ENCODE measurements around the gene EIF3CL.
A peak's percentile ranks its signal among the peaks of the same experiment; 100 is the strongest.
"Not testable (repeated sequence)": the region's sequence is repeated elsewhere in the genome, so short reads cannot be mapped to it uniquely, and the experiment has no call there.

Gene EIF3CL, protein sequence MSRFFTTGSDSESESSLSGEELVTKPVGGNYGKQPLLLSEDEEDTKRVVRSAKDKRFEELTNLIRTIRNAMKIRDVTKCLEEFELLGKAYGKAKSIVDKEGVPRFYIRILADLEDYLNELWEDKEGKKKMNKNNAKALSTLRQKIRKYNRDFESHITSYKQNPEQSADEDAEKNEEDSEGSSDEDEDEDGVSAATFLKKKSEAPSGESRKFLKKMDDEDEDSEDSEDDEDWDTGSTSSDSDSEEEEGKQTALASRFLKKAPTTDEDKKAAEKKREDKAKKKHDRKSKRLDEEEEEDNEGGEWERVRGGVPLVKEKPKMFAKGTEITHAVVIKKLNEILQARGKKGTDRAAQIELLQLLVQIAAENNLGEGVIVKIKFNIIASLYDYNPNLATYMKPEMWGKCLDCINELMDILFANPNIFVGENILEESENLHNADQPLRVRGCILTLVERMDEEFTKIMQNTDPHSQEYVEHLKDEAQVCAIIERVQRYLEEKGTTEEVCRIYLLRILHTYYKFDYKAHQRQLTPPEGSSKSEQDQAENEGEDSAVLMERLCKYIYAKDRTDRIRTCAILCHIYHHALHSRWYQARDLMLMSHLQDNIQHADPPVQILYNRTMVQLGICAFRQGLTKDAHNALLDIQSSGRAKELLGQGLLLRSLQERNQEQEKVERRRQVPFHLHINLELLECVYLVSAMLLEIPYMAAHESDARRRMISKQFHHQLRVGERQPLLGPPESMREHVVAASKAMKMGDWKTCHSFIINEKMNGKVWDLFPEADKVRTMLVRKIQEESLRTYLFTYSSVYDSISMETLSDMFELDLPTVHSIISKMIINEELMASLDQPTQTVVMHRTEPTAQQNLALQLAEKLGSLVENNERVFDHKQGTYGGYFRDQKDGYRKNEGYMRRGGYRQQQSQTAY

DNA sequence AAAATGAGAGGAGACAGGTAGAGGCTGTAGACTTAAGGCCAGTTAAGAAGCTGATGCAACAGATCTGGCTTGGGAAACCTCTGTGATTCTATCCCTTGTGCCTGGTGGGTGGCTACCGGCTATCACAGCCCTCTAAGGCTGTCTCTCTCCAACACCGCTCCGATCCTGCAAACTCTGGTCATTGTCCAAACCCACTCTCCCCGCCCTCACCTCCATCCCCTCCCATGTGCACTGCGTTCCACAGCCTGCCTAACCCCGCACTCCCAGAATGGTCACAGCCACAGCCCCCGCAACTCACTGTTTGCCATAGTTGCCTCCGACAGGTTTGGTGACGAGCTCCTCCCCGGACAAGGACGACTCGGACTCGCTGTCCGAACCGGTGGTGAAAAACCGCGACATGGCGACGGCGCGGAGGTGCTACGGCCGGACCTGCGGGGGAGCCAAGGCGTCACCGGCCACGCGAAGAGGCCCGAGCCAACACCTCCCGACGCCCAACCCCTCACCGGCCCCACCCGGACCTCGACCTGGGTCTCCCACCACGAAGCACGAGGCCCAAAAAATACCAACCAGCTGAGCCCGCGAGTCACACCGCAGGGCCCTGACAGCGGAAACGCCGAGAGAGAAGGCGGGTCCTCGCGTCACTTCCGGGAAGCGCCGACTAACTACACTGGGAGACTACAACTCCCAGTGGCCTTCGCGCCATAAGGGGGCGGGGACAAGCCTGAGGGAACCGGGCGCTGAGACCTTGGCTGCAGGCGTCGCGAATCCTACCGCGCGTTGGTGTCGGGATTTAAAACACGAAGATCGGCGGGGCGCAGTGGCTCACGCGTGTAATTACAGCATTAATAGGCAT, at the start of gene EIF3CL:
Gene EIF3CL, minus strand, starts transcription at position 622 of the 853 bp plus-strand sequence. Its CDS starts 223 bp downstream, at position 399.
- FAIRE-seq, result peak; percentile 63

DNA sequence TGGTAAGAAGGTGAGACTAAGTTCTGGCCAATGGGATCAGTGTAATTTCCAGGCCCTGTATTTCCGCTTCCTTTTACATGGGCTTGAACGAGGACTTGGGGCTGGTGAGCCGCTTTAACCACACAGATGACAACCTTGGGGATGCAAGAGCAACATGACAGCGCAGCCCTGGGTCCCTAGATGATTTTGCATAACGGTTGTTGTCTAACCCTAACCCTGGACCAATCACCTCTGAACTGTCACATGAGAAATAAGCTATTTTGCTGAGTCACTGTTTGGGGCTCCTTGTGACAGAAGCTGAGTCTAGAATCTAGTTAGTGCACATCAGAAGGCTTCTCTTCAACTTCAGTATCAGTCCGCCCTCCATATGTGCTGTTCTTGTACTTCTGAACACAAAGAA, 43.4 kb upstream of the EIF3CL start:
- not testable (repeated sequence) for FAIRE-seq

DNA sequence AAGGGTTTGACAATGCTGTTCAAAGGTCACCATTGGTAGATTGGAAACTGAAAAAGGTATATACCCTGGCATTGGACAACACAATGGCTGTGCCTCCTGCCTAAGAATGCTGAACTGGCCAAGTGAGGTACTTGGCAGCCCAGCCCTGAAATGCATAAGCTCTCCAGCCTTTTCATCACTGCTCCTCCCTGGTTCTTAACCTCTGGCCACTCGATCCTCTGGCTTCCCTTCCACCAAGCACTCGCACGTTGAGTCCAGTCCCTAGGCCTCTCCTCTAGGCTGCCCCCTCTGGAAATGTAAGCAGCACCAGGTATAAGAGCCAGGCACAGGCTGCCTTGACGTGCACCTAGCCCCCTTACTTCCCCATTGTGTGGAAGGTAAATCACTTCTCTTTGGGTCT, 42.7 kb upstream of the EIF3CL start:
- not testable (repeated sequence) for FAIRE-seq

DNA sequence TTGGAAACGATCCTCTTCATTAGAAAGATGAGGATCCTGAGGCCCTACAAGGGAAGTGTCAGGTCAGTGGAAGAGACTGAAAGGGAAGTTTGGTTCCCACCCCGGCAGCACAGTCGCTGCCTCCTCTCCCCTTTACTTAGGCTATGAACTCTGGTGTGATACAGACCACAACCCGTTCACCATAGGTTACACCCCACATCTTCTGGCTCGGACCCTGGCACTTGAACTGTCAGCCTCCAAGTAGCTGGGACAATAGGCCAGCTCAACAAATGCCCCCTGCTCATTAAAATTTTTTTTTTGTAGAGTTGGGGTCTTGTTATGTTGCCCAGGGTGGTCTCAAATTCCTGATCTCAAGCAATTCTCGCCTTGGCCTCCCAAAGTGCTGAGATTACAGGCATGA, 40.3 kb upstream of the EIF3CL start:
- FAIRE-seq, result not testable (repeated sequence)

DNA sequence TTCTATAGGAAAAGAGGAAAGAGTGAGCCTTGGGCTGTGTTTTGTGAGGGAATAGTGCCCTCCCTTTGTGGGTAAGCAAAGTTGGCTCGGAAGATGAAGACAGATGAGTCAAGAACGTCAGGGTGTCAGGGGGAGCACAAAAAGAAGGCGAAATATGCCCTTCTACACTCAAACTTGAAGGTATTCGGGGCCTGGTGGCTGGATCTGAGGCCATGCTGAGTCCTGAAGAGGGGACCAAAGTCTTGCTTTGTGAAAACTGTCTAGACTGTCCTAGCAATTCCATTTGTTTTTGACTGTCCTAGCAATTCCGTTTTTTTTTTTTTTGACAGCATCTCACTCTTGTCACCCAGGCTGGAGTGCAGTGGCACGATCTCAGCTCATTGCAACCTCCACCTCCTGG, 35.3 kb upstream of the EIF3CL start:
- FAIRE-seq, result not testable (repeated sequence)

DNA sequence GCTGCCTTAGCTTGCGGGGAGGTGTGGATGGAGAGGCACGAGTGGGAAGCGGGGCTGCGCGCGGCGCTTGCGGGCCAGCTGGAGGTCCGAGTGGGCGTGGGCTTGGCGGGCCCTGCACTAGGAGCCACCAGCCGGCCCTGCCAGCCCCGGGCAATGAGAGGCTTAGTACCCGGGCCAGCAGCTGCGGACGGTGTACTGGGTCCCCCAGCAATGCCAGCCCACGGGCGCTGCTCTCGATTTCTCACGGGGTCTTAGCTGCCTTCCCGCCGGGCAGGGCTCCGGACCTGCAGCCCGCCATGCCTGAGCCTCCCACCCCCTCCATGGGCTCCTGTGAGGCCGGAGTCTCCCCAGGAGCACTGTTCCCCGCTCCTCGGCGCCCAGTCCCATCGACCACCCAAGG, 31.7 kb upstream of the EIF3CL start:
- not testable (repeated sequence) for FAIRE-seq

DNA sequence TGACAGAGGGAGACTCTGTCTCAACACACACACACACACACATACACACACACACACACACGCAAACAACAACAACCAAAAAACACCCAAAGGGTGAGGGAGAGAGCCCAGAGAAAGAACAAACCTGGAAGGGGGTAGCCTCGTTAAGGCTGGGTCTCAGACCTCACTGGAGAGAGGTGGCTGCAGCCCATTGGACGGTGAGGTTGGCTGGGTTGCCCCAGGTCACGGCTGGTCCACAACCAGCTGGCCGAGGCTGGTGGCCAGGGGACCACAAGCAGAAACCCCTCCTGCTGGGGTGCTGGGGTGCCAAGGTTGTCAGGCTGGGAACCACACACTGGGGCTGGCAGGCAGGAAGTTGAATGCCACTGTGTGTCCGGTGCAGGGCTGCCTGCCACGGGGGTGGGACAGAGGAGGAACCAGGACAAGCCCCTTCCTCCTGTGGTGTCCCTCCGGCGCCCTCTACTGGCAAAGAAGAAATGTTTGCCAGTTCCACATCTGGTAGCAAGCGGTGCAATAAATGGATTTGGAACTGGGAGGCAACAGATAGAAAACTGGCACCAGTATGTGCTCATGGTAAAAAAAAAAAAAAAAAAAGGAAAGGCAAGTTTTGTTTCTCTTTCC, 22.5 kb upstream of the EIF3CL start:
- not testable (repeated sequence) for FAIRE-seq

DNA sequence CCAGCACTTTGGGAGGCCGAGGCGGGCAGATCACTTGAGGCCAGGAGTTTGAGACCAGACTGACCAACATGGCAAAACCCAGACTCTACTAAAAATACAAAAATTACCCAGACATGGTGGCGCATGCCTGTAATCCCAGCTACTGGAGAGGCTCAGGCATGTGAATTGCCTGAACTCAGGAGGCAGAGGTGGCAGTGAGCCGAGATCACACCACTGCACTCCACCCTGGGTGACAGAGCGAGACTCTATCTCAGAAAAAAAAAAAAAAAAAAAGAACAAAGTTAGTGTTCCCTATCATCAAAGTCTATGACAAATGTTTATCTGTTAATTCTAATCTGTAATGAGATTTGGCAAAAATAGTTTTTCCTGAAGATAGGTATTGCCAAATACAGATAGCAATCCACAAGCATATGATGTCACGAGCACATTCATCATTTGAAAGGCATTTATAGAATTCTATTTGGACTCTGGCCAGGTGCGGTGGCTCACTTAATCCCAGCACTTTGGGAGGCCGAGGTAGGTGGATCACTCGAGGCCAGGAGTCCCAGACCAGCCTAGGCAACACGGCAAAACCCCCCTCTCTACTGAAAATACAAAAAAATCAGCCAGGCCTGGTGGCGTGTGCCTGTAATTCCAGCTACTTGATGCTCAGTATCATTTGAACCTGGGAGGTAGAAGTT, 17.6 kb upstream of the EIF3CL start:
- FAIRE-seq, result not testable (repeated sequence)

DNA sequence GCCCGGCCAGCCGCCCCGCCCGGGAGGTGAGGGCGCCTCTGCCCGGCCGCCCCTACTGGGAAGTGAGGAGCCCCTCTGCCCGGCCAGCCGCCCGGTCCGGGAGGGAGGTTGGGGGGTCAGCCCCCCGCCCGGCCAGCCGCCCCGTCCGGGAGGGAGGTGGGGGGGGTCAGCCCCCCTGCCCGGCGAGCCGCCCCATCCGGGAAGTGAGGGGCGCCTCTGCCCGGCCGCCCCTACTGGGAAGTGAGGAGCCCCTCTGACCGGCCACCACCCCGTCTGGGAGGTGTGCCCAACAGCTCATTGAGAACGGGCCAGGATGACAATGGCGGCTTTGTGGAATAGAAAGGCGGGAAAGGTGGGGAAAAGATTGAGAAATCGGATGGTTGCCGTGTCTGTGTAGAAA, 13.4 kb upstream of the EIF3CL start:
- FAIRE-seq, result not testable (repeated sequence)

DNA sequence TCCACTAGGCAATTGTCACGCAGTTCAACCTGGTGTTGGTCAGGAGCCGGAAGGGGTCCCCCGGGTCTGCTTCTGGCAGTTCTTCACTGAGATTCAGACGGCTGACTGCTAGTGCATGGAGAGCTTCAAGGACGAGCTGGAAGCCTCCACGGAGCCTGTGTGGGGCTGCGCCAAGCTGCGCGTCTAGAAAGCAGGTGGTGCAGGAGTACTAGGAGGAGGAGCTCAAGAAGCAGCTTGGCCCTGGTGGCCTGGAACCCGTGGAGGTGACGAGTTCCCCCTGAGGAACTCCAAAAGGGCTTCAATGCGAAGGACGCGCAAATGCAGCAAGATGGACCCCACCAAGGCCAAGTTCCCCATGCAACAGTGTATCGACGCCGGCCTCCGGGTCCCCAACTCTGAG, 10.9 kb upstream of the EIF3CL start:
- FAIRE-seq, result not testable (repeated sequence)

DNA sequence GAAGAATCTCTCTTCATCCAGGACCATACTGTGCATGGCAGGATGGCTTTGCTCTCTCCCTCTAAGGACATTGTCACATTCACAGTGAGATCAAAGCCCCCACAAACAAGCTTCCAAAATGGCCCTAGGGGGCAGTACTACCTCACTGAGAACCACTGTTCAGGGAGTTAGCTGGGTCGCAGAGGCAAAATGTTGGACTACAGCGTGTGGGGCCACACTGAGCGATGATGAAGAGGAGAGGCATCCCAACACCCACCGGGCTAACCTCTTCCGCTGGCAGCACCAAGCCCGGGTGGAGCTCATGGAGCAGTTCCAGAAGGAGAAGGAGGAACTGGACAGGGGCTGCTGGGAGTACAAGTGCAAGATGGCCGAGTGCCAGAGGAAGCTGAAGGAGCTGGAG, 9.9 kb upstream of the EIF3CL start:
- FAIRE-seq, result not testable (repeated sequence)

DNA sequence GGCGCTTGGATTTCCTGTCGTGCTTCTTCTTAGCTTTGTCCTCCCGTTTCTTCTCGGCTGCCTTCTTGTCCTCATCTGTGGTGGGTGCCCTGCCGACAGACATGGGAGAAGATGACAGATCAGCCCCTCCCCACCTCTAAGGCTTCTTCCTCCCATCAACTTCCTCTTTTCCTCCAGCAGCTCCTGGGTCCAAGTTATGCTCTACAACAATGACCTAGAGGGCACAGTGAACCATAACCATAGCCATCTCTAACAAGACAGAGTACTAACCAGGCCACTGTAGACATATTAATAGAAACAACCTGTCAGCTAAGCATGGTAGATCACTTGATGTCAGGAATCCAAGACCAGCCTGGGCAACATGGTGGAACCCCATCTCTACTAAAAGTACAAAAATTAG, 11.6 kb downstream of the EIF3CL start:
- not testable (repeated sequence) for FAIRE-seq

DNA sequence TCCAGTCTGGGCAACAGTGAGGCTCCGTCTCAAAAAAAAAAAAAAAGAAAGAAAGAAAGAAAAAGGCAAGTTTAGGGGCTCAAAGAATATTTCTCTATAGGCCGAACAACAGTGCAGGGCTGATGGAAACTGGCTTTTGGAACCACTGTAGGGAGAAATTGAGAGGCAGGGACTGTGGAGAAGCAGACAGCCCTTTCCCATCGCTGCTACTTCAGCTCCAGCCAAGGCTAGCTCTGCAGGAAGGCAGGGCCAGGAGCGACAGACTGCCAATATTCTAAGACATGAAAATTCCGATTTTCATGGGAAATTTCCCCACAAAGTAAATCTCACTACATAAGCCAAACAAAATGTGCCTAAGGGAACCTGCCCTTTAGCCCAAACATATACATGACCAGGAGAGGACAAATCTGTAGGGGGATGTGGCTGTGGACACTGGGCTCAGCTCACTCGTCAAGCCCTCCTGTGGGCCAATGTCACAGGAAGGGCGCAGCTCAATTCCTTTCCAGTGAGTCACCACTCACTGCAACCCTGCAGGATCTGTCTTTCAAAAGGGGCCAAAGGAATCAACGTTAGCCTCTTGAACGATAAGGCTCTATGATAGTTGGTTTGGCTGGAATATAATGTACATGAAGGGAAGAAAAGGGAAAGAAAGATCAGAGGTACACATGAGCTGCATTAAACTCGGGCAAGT, 21.3 kb downstream of the EIF3CL start:
- not testable (repeated sequence) for FAIRE-seq

DNA sequence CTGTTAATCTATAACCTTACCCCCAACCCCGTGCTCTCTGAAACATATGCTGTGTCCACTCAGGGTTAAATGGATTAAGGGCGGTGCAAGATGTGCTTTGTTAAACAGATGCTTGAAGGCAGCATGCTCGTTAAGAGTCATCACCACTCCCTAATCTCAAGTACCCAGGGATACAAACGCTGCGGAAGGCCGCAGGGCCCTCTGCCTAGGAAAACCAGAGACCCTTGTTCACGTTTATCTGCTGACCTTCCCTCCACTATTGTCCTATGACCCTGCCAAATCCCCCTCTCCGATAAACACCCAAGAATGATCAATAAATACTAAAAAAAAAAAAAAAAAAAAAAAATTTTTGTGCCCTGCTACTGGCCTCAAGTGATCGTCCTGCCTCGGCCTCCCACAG, 25.8 kb downstream of the EIF3CL start:
- FAIRE-seq, result not testable (repeated sequence)

DNA sequence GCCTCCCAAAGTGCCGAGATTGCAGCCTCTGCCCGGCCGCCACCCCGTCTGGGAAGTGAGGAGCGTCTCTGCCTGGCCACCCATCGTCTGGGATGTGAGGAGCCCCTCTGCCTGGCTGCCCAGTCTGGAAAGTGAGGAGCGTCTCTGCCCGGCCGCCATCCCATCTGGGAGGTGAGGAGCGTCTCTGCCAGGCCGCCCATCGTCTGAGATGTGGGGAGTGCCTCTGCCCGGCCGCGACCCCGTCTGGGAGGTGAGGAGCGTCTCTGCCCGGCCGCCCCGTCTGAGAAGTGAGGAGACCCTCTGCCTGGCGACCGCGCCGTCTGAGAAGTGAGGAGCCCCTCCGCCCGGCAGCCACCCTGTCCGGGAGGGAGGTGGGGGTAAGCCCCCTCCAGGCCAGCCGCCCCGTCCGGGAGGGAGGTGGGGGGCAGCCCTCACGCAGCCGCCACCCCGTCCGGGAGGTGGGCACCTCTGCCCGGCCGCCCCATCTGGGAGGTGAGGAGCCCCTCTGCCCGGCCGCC, 26.5 kb downstream of the EIF3CL start:
- FAIRE-seq, result not testable (repeated sequence)

DNA sequence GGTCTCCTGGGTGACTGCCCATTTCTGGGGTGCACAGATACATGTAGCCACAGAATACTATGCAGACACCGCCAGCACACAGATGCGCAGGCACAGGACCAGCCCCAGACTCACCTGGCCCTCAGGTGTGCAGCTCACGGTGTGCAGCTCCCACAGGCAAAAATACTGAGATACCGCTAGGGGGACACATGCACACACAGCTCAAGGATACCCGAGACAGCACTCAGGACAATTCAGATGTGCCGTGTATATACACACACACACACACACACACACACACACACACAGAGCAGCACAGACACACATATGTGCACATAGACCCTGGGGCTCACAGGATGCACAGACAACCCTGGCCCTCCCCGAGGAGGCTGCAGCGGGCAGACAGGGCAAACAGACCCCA, 28.5 kb downstream of the EIF3CL start:
- not testable (repeated sequence) for FAIRE-seq

DNA sequence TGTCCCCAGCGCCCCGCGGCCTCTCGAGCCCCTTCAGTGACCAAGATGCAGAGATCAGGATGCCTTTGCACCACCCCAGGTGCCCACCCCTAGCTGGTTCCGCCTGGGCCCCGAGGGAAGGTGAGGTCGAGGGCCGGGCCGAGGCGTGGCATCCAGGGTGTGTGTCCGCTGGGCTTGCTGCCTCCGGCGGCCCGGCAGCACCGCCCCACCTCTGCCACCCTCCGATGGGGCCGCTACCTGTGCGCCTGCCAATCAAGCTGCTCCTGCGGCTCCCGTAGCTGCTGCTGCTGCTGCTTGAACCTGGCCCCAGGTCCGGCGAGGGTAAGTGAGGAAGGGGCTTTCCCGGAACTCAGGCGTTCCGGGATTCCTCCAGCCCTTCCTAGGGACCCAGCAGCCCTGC, 29.4 kb downstream of the EIF3CL start:
- FAIRE-seq, result not testable (repeated sequence)

DNA sequence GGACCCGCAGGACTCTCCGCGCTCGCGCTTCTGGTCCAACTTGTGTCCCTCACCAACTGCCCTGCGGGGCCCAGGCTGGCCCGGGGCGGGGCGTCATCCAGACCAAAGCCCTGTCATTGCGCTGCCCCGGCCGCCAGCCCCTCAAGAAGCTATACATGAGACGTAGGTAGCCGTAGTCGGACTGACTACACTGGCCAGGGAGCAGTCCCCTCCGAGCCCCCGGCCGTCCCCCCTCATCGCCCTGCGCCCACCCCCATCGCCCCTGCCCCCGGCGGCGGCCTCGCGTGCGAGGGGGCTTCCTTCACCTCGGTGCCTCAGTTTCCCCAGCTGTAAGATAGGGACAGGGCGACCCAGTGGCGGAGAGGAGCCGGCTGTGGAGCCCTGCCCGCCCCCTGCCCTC, 35.7 kb downstream of the EIF3CL start:
- not testable (repeated sequence) for FAIRE-seq

DNA sequence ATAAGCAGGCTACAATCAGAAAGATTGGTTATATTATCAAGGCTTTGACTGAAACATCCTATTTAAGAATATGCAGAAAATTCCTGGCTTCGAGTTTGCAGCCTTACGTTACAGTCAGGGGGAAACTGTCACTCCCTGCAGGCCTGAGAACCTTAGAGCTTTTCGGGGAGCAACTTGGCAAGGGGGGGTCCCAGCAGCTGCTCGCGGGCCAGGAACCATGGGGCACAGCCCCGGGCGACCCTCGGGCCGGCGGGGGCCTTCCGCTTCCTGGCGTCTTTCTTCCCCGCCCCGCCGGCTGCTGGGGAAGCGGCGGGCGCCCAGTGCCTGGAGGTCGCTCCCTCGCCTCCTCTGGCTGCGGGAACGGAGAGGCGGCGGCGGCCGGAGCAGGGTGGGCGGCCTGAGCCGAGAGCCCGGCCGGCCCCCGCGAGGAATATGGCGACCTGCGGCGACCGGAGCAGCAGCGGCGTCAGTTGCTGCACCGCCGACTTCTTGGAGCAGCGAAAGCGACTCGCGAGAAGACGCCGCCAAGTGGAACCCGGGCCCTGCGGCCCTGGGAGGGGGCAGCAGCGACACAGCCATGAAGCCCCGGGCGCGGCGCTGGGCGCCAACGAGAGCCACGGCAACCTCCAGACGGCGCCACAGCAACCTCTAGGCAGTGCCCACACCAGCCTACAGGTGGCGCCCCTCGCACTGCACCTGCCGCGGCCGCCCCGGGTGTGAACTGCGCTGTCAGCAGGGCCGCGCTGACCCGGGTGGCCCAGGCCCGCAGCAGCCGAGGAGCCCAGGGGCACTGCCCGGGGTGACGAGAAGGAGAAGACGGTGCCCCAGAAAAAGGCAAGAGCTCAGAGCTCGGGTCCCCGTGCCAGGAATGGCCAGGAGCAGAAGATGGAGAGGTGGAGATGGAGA, 39.1 kb downstream of the EIF3CL start:
- FAIRE-seq, result not testable (repeated sequence)

DNA sequence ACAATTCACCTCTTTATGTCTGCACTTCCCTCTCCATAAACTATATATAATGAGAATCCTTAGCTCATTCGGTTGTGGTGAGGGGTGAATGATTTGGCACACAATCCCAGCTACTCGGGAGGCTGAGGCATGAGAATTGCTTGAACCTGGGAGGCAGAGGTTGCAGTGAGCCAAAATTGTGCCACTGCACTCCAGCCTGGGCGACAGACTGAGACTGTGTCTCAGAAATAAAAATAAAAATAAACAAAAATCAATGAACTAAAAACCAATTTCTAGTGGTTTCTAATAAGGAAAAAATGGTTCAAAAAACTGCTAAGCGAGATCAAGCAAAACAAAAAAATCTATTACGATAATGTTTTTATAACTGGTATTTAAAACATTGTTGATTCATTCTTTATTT, 40.2 kb downstream of the EIF3CL start, which contains the start of gene NPIPB6:
Gene NPIPB6, minus strand, starts transcription at position 101 of the 400 bp plus-strand sequence. CDS start 686 bp downstream, outside the sequence.
- not testable (repeated sequence) for FAIRE-seq

Measured in TTC549 (cell line).